ENCODE data around the gene SPATA16.
"Not testable (repeated sequence)": the region's sequence is repeated elsewhere in the genome, so short reads cannot be mapped to it uniquely, and the experiment has no call there.

Gene SPATA16

GRCh38 chr3:173058229-173058628, 82.8 kb downstream of the SPATA16 start:
- no peak for DNase-seq

GRCh38 chr3:173055228-173055933, 85.7 kb downstream of the SPATA16 start:
- DNase-seq, result no peak

- no peak for DNase-seq
These were observed 91.7 kb downstream of the SPATA16 start for GRCh38 chr3:173049360-173049759.

DNA sequence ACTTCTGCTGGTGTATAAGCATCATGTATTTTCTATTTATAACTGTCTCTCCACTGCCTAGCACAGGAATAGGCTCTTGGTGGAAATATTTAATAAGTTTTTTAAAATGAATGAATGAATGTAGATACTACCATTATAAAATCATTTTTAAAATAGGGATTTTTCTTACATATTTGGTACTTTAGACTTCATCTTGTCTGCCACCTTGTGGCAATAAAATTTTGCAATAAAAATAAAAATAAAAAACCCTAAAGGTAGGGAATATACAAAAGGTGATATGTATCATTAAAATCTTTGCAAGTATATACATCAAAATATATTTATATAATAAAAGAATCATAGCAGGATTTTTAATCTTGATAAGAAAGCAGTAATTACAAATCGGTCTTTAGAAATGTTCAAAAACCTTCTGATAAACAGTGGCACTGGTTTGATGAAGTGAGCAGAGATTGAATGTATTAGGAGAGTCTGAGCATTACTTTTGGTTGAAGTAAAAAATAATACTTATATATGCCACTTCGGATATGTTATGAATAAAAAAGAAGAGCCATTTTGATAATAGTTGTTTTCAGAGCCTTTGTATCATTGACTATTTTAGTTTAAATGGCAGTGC, 95.2 kb downstream of the SPATA16 start:
- no peak for DNase-seq

DNA sequence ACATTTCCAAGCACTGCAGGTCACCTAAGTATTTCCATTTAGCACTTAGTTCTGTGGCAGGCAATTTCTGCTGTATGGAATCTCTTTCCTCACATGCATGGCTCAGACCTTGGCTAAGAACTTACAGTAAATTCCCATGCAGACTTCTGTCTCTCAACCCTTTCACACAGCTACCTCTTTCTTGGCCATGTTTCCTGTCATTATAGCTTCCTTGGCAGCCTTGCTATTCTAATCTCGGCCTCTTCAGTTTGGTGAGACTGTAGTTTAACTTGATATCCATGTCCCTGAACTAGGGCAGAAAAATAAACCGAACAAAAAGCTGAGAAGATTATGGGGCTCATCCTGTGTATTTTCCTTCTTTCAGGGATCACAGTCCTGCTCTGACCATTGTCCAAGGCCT, 96.0 kb downstream of the SPATA16 start:
- DNase-seq, result no peak

GRCh38 chr3:173043757-173044156, 97.3 kb downstream of the SPATA16 start:
- DNase-seq, result no peak

DNA sequence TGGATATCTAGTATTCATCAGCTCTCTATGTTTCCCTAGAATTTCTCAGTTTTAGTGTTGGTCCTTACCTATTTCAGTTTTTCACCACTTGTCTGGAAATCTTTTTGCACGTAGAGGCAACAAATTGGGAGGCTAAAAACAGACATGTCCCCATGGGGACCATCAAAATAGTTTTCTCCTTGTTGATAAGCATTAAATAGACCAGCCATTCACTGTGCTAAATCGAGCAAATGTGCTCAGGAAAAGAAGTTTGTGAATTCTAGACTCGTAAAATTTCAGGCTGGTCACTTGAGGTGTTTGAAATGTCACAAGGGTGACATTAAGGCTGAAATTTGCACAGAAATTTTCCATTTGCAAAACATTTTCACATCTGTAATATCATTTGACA, 102.6 kb downstream of the SPATA16 start:
- DNase-seq, result no peak

- DNase-seq, result no peak
These were observed 103.1 kb downstream of the SPATA16 start for GRCh38 chr3:173037840-173038483.

DNA sequence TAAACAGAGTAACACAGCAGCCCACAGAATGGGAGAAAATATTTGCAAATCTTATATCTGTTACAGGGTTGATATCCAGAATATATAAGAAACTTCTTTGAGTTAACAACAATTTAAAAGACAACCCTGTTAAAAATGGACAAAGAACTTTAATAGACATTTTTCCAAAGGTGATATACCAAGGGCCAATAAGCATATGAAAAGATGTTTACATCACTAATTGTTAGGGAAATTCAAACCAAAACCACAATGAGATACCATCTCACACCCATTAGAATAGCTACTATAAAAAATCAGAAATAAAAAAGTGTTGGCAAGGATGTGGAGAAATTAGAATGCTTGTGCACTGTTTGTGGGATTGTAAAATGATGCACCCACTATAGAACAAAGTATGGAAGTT, 110.8 kb downstream of the SPATA16 start:
- DNase-seq, result no peak

- DNase-seq, result no peak
These were observed 112.7 kb downstream of the SPATA16 start for GRCh38 chr3:173028351-173028750.

GRCh38 chr3:173027429-173027828, 113.6 kb downstream of the SPATA16 start:
- no peak for DNase-seq

DNA sequence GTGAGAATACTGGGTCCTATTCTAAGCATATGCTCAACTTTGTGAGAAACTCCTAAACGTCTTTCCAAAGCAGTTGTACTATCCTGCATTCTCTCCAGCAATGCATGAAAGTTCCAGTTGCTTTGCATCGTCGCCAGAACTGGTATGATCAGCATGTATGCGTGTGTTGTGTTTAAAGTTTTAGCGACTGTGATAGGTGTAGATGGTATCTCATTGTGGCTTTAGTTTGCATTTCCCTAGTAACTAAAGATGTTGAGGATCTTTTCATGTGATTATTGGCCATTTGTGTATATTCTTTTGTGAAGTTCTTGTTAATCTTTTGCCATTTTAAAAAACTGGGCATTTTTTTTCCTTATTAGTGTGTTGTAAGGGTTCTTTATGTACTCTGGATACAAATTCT, 115.1 kb downstream of the SPATA16 start:
- no peak for DNase-seq

GRCh38 chr3:173021547-173022185, 119.4 kb downstream of the SPATA16 start:
- DNase-seq, result no peak

GRCh38 chr3:173020128-173020527, 120.9 kb downstream of the SPATA16 start:
- not testable (repeated sequence) for DNase-seq

DNA sequence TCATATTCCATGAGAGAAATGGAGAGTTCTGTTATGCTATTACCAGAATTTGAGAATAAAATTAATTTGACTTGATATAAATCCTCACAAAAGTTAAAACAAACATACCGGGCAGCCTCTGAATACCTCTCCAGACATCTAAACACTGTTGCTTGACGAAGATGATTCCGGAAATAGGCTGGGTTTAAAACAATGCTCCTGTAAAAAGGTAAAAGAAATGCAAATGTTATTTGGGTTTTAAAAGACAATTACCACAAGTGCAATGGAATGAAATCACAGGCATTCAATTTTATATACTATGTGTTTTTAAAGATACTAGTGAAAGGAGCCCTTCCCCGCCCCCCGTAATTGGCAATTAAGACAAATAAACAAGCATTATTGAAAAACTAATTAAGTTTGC, 121.7 kb downstream of the SPATA16 start:
- no peak for DNase-seq

DNA sequence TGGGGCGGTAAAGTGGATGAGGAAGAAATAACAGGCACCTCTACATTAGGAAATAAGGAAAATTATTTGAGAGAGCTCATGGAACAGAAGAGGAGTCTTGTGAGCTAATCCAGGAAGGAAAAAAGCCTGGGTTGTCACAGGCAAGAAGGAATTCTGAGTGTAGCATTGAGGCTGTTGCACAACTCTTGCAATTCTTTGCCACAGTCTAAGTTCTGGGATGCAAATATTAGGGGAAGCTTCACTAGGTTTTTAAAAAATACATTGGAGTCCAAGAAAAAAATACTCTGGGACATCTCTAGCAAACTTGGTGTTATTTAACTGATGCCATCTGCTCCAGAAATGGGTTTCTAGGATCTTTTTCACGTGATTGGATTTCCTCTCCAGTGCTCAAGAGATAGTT, 122.3 kb downstream of the SPATA16 start:
- DNase-seq, result no peak

DNA sequence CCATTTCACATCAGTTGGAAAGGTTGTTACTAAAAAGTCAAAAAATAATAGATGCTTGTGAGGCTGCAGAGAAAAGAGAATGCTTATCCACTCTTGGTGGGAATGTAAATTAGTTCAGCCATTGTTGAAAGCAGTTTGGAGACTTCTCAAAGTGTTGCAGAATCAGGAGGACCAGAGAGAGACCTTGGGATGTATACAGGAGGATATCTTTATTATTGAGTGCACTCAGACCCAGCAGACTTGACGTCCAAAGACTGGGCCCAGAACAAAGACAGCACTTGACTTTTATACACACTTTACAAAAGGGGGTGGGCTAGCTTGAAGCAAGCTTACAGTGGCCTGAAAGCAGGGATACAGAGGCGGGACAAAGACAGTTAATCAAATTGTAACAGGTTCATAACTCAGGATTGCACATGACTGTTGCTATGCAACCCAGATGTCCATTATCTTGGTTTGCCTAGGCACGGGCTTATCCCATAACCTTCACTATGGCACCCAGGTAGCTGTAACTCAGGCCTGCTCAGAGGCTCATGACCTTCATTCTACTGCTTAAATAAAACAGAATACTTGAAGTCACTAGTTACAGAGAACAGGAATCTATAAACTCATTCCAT, 127.7 kb downstream of the SPATA16 start:
- DNase-seq, result no peak

- no peak for DNase-seq
These were observed 131.6 kb downstream of the SPATA16 start for GRCh38 chr3:173009410-173009809.

DNA sequence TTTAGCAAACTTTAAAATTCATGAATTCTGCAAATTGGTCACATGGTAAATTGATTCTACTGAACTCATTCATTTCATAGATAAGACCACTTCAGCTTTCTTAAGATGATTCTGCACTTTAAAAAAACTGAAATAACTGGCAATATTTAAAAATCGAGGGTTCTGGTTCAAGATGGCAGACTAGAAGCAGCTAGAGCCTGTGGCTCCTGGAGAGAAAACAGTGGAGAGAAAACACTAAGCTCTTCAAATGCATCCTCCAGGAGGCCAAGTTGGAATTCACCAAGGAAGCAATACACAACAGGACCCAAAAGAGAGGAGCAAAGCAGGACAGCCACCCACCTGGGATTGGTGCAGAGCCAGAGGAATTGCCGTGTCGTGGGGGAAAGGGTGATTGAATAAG, 132.1 kb downstream of the SPATA16 start:
- no peak for DNase-seq

- no peak for DNase-seq
These were observed 133.8 kb downstream of the SPATA16 start for GRCh38 chr3:173007079-173007723.

DNA sequence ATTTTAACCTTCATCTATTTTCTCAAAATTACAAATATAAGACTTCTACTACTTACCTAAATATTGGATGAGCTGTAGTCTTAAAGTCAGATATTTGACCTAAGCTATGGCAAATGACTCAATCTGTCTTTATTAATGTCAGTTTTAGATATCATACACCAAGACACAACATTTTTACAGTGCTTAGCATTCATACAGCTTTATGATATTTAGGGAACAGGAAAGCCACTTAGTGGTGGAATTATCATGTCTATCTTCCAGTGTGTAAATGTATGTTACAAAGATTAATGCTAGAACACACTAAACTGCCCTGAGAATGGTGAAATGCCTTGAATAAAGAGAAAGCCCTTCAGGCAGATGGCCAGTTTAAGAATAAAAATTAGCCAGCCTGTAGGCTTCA, 135.0 kb downstream of the SPATA16 start:
- DNase-seq, result no peak

DNA sequence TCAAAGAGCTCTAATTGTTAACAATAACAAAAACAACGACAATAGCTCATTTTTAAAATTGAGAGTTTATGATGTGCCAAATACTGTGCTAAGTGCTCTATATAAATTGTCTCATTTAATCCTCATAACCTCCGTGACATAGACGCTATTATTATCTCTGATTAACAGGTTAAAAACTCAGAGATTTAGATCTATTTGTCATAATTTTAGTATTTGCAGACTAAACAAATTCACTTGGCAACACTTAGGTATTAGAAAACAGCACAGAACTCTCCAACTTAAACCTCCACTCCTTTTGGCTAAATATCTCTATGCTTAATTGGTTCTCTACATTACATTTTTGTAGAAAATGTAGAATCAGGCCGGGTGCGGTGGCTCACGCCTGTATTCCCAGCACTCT, 136.4 kb downstream of the SPATA16 start:
- DNase-seq, result no peak

DNA sequence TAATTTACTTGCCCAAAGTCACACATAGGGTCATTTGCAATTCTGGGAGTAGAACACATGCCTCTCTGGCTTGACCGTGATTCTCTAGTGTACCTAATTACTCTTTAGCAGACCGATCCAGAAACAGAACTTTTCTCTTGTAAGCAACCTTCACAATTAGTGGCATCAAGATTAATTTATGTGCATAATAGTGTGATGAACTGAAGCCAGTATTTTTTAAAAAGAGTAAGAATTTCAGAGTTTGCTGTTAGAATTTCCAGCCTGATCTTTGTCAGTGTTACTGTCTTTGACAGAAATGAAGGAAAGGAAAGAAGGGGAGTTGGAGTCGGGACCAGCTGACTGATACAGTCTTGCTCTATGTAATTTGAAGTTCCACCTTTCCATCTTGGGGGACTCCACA, 137.1 kb downstream of the SPATA16 start:
- no peak for DNase-seq

All from NCI-H1694 (cell line).